ENCODE results near the gene BACE1-AS. TPM values are rescaled to one million over a fixed set of nuclear protein-coding genes. Genes with fewer than 3 reads are reported as not detected.

The BACE1-AS gene
- total RNA-seq, 2 experiments from 2014 or later, result 4.4 to 8.0 TPM

DNA sequence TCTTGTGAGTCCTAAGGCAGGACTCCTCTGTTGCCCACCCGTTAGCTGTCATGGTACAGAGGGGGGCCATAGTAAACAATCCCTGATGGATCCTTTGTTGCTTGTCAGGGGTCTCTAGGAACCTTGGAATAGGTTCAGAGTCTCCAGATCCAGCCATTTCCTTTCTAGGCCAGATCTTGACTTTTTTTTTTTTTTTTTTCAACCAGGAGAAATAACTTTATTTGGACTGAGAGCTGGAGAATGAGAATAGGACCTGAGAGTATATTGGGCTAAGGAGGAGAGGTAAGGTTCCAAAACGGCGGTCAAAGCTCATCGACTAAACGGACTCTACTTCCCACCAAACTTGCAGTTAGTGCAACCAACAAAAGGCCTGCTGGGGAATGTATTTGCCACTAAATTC is 44.3 kb downstream of the BACE1-AS start:
- Histone ChIP-seq H3K4me3 (ENCODE audit: low read depth, low read length, poor library complexity, severe bottlenecking) (no peak overlapping the region), H4K20me1 (ENCODE audit: insufficient read depth, low read length) (no peaks in the 10 kb centered on the region), H3K79me2 (ENCODE audit: insufficient read depth, low read depth, low read length) (no peaks in the 10 kb centered on the region), H3K9me3 (ENCODE audit: low read length) (no peaks in the 10 kb centered on the region), H3K4me1 (ENCODE audit: insufficient read depth, low read length, poor library complexity, severe bottlenecking) (no peaks in the 10 kb centered on the region), H3K4me2 (ENCODE audit: low read length) (no peak overlapping the region), H3K9me2 (ENCODE audit: insufficient read depth, low read length) (no peaks in the 10 kb centered on the region), H3K27ac (ENCODE audit: low read depth, low read length, poor library complexity, severe bottlenecking) (no peak overlapping the region), H3K36me3 (ENCODE audit: insufficient read depth, low read length) (peaks cover 22% of the 10 kb centered on the region), H2AFZ (ENCODE audit: low read length) (no peak overlapping the region)
- intact Hi-C loops (cut with micrococcal nuclease; ENCODE audit: unreplicated experiment), result no loop called here
- ChIA-PET POLR2A (interaction anchor here (0.6 kb wide), 1 partner anchor 766 kb away, joined by 3 read pairs; no protein-coding TSS in a partner anchor), CTCF (ENCODE audit: unreplicated experiment) (no interaction called here)
- no peak for DNase-seq (ENCODE audit: low spot score)
- TF ChIP-seq, protein P1, sequence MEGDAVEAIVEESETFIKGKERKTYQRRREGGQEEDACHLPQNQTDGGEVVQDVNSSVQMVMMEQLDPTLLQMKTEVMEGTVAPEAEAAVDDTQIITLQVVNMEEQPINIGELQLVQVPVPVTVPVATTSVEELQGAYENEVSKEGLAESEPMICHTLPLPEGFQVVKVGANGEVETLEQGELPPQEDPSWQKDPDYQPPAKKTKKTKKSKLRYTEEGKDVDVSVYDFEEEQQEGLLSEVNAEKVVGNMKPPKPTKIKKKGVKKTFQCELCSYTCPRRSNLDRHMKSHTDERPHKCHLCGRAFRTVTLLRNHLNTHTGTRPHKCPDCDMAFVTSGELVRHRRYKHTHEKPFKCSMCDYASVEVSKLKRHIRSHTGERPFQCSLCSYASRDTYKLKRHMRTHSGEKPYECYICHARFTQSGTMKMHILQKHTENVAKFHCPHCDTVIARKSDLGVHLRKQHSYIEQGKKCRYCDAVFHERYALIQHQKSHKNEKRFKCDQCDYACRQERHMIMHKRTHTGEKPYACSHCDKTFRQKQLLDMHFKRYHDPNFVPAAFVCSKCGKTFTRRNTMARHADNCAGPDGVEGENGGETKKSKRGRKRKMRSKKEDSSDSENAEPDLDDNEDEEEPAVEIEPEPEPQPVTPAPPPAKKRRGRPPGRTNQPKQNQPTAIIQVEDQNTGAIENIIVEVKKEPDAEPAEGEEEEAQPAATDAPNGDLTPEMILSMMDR (conservative IDR thresholded peaks at IDR 0.05; ENCODE audit: low read length), result no peak
- TF ChIP-seq EZH2phosphoT487 (IDR thresholded peaks at IDR 0.05; ENCODE audit: borderline replicate concordance, low read depth, low read length), result no peak
- BruUV-seq (replicated peaks), result no TSS peak

DNA sequence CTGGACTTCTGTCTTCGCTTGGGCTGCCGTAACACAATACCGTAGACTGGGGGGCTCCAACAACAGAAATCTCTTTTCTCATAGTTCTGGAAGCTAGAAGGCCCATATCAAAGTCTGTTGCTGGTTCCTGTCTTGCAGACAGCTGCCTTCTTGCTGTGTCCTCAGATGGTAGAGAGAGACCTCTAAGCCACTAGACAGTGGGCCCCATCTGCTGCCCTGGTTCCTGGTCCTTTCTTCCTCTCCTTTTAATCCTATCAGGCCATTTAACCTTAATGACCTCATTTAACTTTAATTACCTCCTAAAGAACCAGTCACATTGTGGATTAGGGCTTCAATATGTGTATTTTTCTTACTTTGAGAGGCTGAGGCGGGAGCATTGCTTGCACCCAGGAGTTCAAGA is 45.9 kb downstream of the BACE1-AS start:
- H3K9me3 ChIP-seq (ENCODE audit: low read length), result no peaks in the 10 kb centered on the region
- no TSS peak for BruUV-seq (replicated peaks)
- no peak overlapping the region for H3K4me2 ChIP-seq (ENCODE audit: low read length)
- no peaks in the 10 kb centered on the region for H3K79me2 ChIP-seq (ENCODE audit: insufficient read depth, low read depth, low read length)
- ChIA-PET POLR2A (interaction anchor here (1.2 kb wide), 1 partner anchor 10 kb away, joined by 4 read pairs; no protein-coding TSS in a partner anchor), CTCF (ENCODE audit: unreplicated experiment) (no interaction called here)
- no peaks in the 10 kb centered on the region for H3K9me2 ChIP-seq (ENCODE audit: insufficient read depth, low read length)
- H3K4me3 ChIP-seq (ENCODE audit: low read depth, low read length, poor library complexity, severe bottlenecking), result no peak overlapping the region
- H4K20me1 ChIP-seq (ENCODE audit: insufficient read depth, low read length), result no peaks in the 10 kb centered on the region
- no peak for DNase-seq (ENCODE audit: low spot score)
- intact Hi-C loops (cut with micrococcal nuclease; ENCODE audit: unreplicated experiment), result no loop called here
- no peak overlapping the region for H3K27ac ChIP-seq (ENCODE audit: low read depth, low read length, poor library complexity, severe bottlenecking)
- peaks cover 37% of the 10 kb centered on the region for H3K36me3 ChIP-seq (ENCODE audit: insufficient read depth, low read length)
- no peaks in the 10 kb centered on the region for H3K4me1 ChIP-seq (ENCODE audit: insufficient read depth, low read length, poor library complexity, severe bottlenecking)
- TF ChIP-seq, protein P1 (conservative IDR thresholded peaks at IDR 0.05; ENCODE audit: low read length), result no peak
- no peak for TF ChIP-seq EZH2phosphoT487 (IDR thresholded peaks at IDR 0.05; ENCODE audit: borderline replicate concordance, low read depth, low read length)
- no peak overlapping the region for H2AFZ ChIP-seq (ENCODE audit: low read length)

Small RNA genes lying within 50 kb of the gene (small RNA-seq; reads per million reads assigned to genes)
- gene RF00564, result not detected

Other genes starting within 250 kb of the BACE1-AS start
- gene SIK3, start 192.9 kb upstream of the BACE1-AS start, total RNA-seq (2014; rRNA removed; shearing (Covaris generic)), result 29.3 and 37.2 TPM in 2 replicates
- gene SIK3, start 192.9 kb upstream of the BACE1-AS start, total RNA-seq (2022), result 72.9 and 78.6 TPM in 2 replicates
- gene PAFAH1B2, start 147.1 kb upstream of the BACE1-AS start, total RNA-seq (2014; rRNA removed; shearing (Covaris generic)), result 62.8 and 65.3 TPM in 2 replicates
- gene PAFAH1B2, start 147.1 kb upstream of the BACE1-AS start, total RNA-seq (2022), result 59.9 and 60.2 TPM in 2 replicates
- 18.3 and 18.6 TPM in 2 replicates for gene SIDT2, start 112.6 kb upstream of the BACE1-AS start, total RNA-seq (2014; rRNA removed; shearing (Covaris generic))
- 30.6 and 37.7 TPM in 2 replicates for gene SIDT2, start 112.6 kb upstream of the BACE1-AS start, total RNA-seq (2022)
- 7.4 and 8.4 TPM in 2 replicates for gene TAGLN, start 92.0 kb upstream of the BACE1-AS start, total RNA-seq (2014; rRNA removed; shearing (Covaris generic))
- gene TAGLN, start 92.0 kb upstream of the BACE1-AS start, total RNA-seq (2022), result 5.4 and 6.4 TPM in 2 replicates
- gene PCSK7, start 59.3 kb upstream of the BACE1-AS start, total RNA-seq (2014; rRNA removed; shearing (Covaris generic)), result 44.1 and 45.4 TPM in 2 replicates
- gene PCSK7, start 59.3 kb upstream of the BACE1-AS start, total RNA-seq (2022), result 91.2 and 104 TPM in 2 replicates
- gene RNF214, start 58.7 kb upstream of the BACE1-AS start, total RNA-seq (2014; rRNA removed; shearing (Covaris generic)), result 10.9 and 11.2 TPM in 2 replicates
- 30.2 and 31.4 TPM in 2 replicates for gene RNF214, start 58.7 kb upstream of the BACE1-AS start, total RNA-seq (2022)
- gene BACE1, start 24.9 kb downstream of the BACE1-AS start, total RNA-seq (2014; rRNA removed; shearing (Covaris generic)), result 0.03 TPM in 1 of 2 replicates, not detected in the other
- not detected in 2 replicates for gene BACE1, start 24.9 kb downstream of the BACE1-AS start, total RNA-seq (2022)
- gene CEP164, start 36.5 kb downstream of the BACE1-AS start, total RNA-seq (2014; rRNA removed; shearing (Covaris generic)), result 25.3 and 34.6 TPM in 2 replicates
- 41.2 and 48.7 TPM in 2 replicates for gene CEP164, start 36.5 kb downstream of the BACE1-AS start, total RNA-seq (2022)